WTC11 (cell line): Measurements from ENCODE around the gene PIGO. TPM values are rescaled to one million over a fixed set of nuclear protein-coding genes. Genes with fewer than 3 reads are reported as not detected.

Experiments used
- ATAC-seq: fragments of 200-7000 bp; cut with Tn5 transposase; 2 replicates; pipeline ENCODE4 v1.10.0; 2021; ENCODE audit warnings: mild to moderate bottlenecking, moderate library complexity
- CTCF ChIA-PET: fragments of 300-600 bp; sonication (Branson Sonifier 250); formaldehyde crosslinking; loops from one replicate; lab custom pipeline; 2021; ENCODE audit warnings: antibody characterized with exemption; lab: Charles Lee
- POLR2A ChIA-PET: fragments of 350-600 bp; sonication (Branson Sonifier 250); formaldehyde crosslinking; loops from one replicate; lab custom pipeline; 2021; ENCODE audit warnings: antibody characterized with exemption; lab: Charles Lee
- DNase-seq: peaks from one replicate; pipeline ENCODE4 v3.0.0; 2021; ENCODE audit warnings: low spot score
- H3K27ac Mint-ChIP-seq: 2 replicates; pipeline ENCODE4 v1.8.0; 2021; ENCODE audit warnings: mixed read lengths
- H3K27me3 Mint-ChIP-seq: 2 replicates; pipeline ENCODE4 v1.8.0; 2021; ENCODE audit warnings: low read depth, mild to moderate bottlenecking, moderate library complexity, mixed read lengths
- H3K36me3 Mint-ChIP-seq: 2 replicates; pipeline ENCODE4 v1.8.0; 2021; ENCODE audit warnings: mixed read lengths
- H3K4me1 Mint-ChIP-seq: 2 replicates; pipeline ENCODE4 v1.8.0; 2022; ENCODE audit warnings: mixed read lengths
- H3K4me3 Mint-ChIP-seq: 2 replicates; pipeline ENCODE4 v1.8.0; 2021; ENCODE audit warnings: mild to moderate bottlenecking, moderate library complexity, mixed read lengths
- H3K9me3 Mint-ChIP-seq: 2 replicates; pipeline ENCODE4 v1.8.0; 2021; ENCODE audit warnings: mixed read lengths
- AR ChIP-seq: fragments of 250-450 bp; sonication (Bioruptor Pico); IDR thresholded peaks from 2 replicates; pipeline ENCODE4 v1.9.0; 2021; ENCODE audit warnings: mild to moderate bottlenecking
- CREM ChIP-seq: sonication (generic); formaldehyde crosslinking; IDR thresholded peaks from 2 replicates; pipeline ENCODE4 v1.8.1; 2022; ENCODE audit warnings: mild to moderate bottlenecking, missing genetic modification reagents, moderate library complexity
- GABPB1 ChIP-seq: sonication (generic); formaldehyde crosslinking; IDR thresholded peaks from 2 replicates; pipeline ENCODE4 v1.8.1; 2023; ENCODE audit warnings: mild to moderate bottlenecking, missing genetic modification reagents
- GRHL2 ChIP-seq: fragments of 250-450 bp; sonication (Bioruptor Pico); IDR thresholded peaks from 2 replicates; pipeline ENCODE4 v1.8.0; 2022; ENCODE audit warnings: mild to moderate bottlenecking, moderate library complexity; ENCODE audit not compliant: insufficient replicate concordance, severe bottlenecking
- NR3C1 ChIP-seq: sonication (generic); formaldehyde crosslinking; conservative IDR thresholded peaks from 2 replicates; pipeline ENCODE4 v1.8.1; 2023; ENCODE audit warnings: low read depth, mild to moderate bottlenecking, missing genetic modification reagents
- SP1 ChIP-seq: sonication (generic); formaldehyde crosslinking; conservative IDR thresholded peaks from 2 replicates; pipeline ENCODE4 v1.8.1; 2022; ENCODE audit warnings: missing genetic modification reagents
- TP53 ChIP-seq: sonication (generic); formaldehyde crosslinking; IDR thresholded peaks from 2 replicates; pipeline ENCODE4 v1.8.1; 2023; ENCODE audit warnings: mild to moderate bottlenecking, missing genetic modification reagents
- ZMAT4 ChIP-seq: fragments of 250-450 bp; sonication (Bioruptor Pico); IDR thresholded peaks from 2 replicates; pipeline ENCODE4 v1.9.0; 2021; ENCODE audit warnings: mild to moderate bottlenecking
- ZNF121 ChIP-seq: sonication (generic); formaldehyde crosslinking; IDR thresholded peaks from 2 replicates; pipeline ENCODE4 v1.8.0; 2023; ENCODE audit warnings: missing genetic modification reagents
- ZNF219 ChIP-seq: sonication (generic); formaldehyde crosslinking; IDR thresholded peaks from 2 replicates; pipeline ENCODE4 v1.8.0; 2023; ENCODE audit warnings: missing genetic modification reagents, mild to moderate bottlenecking, borderline replicate concordance
- ZNF423 ChIP-seq: fragments of 250-450 bp; sonication (Bioruptor Pico); IDR thresholded peaks from 2 replicates; pipeline ENCODE4 v2.1.2; 2022; ENCODE audit warnings: mild to moderate bottlenecking, moderate library complexity
- ZSCAN18 ChIP-seq: fragments of 250-450 bp; sonication (Bioruptor Pico); IDR thresholded peaks from 2 replicates; pipeline ENCODE4 v2.1.2; 2022; ENCODE audit warnings: mild to moderate bottlenecking, moderate library complexity
- total RNA-seq: library from RNA; stranded (reverse); gene quantifications from 3 replicates; pipeline ENCODE4 v1.2.3, GENCODE V29; 2021

PIGO gene
- total RNA-seq, 1 experiment from 2014 or later = 23.8 TPM

GRCh38 chr9:35042081-35042604 lies 54.2 kb downstream of the PIGO start:
- DNase-seq (no peak), ATAC-seq (no peak; the same call in 1 of the 2 replicates)
- H3K27me3 Mint-ChIP-seq = no peaks in the 10 kb centered on the region
- H3K36me3 Mint-ChIP-seq = peaks cover 19% of the 10 kb centered on the region
- peaks cover 17% of the 10 kb centered on the region for H3K9me3 Mint-ChIP-seq
- CTCF ChIA-PET = interaction anchor here (0.9 to 1.1 kb wide), 2 partner anchors 9 to 48 kb away, joined by 3 to 8 read pairs; no protein-coding TSS in a partner anchor
- no peak overlapping the region for H3K27ac Mint-ChIP-seq
- H3K4me3 Mint-ChIP-seq = no peak overlapping the region
- peaks cover 20% of the 10 kb centered on the region for H3K4me1 Mint-ChIP-seq
- POLR2A ChIA-PET = no interaction called here
- no peak for TF ChIP-seq ZNF219 (CRISPR knock-in tag)
- TF ChIP-seq TP53 (CRISPR knock-in tag) = no peak
- TF ChIP-seq NR3C1 (CRISPR knock-in tag) = no peak
- TF ChIP-seq AR = no peak
- no peak for TF ChIP-seq ZNF423 (CRISPR knock-in tag)
- TF ChIP-seq GRHL2 (CRISPR knock-in tag) = no peak
- TF ChIP-seq ZNF121 (CRISPR knock-in tag) = no peak
- TF ChIP-seq SP1 (CRISPR knock-in tag) = no peak
- no peak for TF ChIP-seq ZMAT4 (CRISPR knock-in tag)
- TF ChIP-seq GABPB1 (CRISPR knock-in tag) = no peak
- no peak for TF ChIP-seq ZSCAN18 (CRISPR knock-in tag)
- no peak for TF ChIP-seq CREM (CRISPR knock-in tag)

Other genes with a start within 250 kb of the PIGO start
- 0.34 to 0.59 TPM (median 0.53 TPM) in 3 replicates for gene PHF24, start 138.3 kb downstream of the PIGO start, total RNA-seq
- 26.7 to 30.0 TPM (median 28.6 TPM) in 3 replicates for gene DNAJB5, start 106.8 kb downstream of the PIGO start, total RNA-seq
- gene VCP, start 24.0 kb downstream of the PIGO start, total RNA-seq = 305 to 386 TPM (median 329 TPM) in 3 replicates
- 80.9 to 108 TPM (median 89.1 TPM) in 3 replicates for gene FANCG, start 16.6 kb downstream of the PIGO start, total RNA-seq
- 208 to 214 TPM (median 210 TPM) in 3 replicates for gene STOML2, start 6.5 kb upstream of the PIGO start, total RNA-seq
- gene ATOSB, start 19.3 kb upstream of the PIGO start, total RNA-seq = 4.7 to 8.7 TPM (median 5.4 TPM) in 3 replicates
- gene UNC13B, start 65.4 kb upstream of the PIGO start, total RNA-seq = 46.1 to 51.8 TPM (median 49.3 TPM) in 3 replicates